HG03280 (cell line): ENCODE results near the gene CYP21A2.
"Not testable (repeated sequence)": the region's sequence is repeated elsewhere in the genome, so short reads cannot be mapped to it uniquely, and the experiment has no call there.

Experiments
- ATAC-seq: cut with Tn5 transposase; IDR thresholded peaks from one replicate; pipeline ENCODE4 v1.9.1; 2021; ENCODE audit warnings: mild to moderate bottlenecking, moderate library complexity; ENCODE audit not compliant: unreplicated experiment

The CYP21A2 gene

DNA sequence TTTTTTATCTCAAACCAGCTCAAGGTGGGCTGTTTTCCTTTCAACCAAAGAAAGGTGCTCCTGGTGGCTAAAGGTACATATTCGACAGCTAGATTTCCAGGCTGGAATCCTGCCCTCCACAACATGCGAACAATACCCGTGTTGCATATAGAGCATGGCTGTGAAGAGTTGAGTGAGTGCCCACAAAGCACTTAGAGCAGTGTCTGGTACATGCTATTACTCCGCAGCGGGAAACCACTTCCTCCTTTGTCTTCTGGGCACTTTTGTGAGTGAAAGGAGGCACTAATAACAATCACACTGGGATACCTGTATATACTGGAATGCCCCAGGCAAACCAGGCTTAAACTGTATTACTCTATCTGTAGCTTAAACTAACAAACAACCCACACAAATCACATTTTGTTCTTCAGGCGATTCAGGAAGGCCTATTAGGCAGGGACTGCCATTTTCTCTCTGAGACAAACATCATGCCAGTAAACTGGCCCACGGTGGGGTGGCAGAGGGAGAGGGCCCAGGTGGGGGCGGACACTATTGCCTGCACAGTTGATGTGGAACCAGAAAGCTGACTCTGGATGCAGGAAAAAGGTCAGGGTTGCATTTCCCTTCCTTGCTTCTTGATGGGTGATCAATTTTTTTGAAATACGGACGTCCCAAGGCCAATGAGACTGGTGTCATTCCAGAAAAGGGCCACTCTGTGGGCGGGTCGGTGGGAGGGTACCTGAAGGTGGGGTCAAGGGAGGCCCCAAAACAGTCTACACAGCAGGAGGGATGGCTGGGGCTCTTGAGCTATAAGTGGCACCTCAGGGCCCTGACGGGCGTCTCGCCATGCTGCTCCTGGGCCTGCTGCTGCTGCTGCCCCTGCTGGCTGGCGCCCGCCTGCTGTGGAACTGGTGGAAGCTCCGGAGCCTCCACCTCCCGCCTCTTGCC is at the start of gene CYP21A2:
Gene CYP21A2, plus strand, starts transcription at position 818 of the 927 bp plus-strand sequence. Its CDS starts 8 bp downstream, at position 826.
- ATAC-seq = not testable (repeated sequence)

GRCh38 chr6:31989363-31989762 is 48.9 kb upstream of the CYP21A2 start:
- ATAC-seq = not testable (repeated sequence)

- ATAC-seq = not testable (repeated sequence)
These were observed 43.8 kb upstream of the CYP21A2 start for GRCh38 chr6:31994421-31994820.

- not testable (repeated sequence) for ATAC-seq
These were observed 41.8 kb upstream of the CYP21A2 start for GRCh38 chr6:31996385-31996784.

DNA sequence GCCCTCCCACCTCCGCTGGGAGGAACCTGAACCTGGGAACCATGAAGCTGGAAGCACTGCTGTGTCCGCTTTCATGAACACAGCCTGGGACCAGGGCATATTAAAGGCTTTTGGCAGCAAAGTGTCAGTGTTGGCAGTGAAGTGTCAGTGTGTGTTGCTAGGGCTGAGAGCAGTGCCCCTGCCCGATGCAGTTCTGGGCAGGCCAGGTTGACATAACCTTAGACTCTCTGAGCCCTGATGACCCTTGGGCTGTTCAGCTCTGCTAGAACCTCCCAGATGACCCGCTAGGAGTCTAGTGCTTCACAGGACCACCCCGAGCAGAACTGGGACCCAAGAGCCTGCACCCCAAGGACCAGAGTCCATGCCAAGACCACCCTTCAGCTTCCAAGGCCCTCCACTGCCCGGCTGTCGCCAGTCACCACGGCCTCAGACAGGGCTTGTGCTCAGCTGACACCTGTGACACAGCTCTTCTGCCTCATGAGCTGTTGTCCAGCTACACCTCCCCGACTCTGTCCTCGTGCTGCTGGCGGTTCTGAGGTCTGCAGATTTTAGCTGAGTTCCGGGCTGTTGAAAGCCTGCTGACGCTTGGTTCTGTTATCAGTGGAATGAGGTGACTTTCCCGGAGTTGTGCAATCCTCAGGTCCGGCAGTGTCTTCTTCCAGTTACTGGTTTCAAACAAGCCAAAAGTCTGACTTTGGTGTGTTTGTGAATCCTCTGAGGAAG is 35.5 kb upstream of the CYP21A2 start:
- ATAC-seq = not testable (repeated sequence)

GRCh38 chr6:32003301-32003700 is 34.9 kb upstream of the CYP21A2 start:
- ATAC-seq = not testable (repeated sequence)

DNA sequence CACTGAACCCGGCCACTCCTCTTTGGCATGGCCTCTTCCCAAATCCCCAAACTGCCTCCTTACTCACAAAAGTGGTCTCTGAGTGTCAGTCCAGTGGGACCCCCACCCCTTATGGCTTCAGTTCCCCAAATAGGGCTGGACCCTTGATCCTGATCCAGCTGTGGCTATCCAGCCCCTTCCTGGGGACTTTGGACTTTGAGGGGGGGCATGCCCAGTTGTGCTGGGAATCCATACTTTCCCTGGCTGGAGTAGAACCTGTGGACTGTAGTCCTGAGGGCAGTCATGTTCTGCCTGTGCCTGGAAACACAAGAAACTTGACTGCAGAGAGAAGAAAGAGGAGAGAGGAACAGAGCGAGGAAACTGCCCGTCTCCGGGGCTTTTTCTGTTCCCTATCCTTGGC is 33.8 kb upstream of the CYP21A2 start:
- ATAC-seq = not testable (repeated sequence)

DNA sequence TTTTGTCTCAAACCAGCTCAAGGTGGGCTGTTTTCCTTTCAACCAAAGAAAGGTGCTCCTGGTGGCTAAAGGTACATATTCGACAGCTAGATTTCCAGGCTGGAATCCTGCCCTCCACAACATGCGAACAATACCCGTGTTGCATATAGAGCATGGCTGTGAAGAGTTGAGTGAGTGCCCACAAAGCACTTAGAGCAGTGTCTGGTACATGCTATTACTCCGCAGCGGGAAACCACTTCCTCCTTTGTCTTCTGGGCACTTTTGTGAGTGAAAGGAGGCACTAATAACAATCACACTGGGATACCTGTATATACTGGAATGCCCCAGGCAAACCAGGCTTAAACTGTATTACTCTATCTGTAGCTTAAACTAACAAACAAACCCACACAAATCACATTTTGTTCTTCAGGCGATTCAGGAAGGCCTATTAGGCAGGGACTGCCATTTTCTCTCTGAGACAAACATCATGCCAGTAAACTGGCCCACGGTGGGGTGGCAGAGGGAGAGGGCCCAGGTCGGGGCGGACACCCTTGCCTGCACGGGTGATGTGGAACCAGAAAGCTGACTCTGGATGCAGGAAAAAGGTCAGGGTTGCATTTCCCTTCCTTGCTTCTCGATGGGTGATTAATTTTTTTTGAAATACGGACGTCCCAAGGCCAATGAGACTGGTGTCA is 33.2 kb upstream of the CYP21A2 start:
- not testable (repeated sequence) for ATAC-seq

DNA sequence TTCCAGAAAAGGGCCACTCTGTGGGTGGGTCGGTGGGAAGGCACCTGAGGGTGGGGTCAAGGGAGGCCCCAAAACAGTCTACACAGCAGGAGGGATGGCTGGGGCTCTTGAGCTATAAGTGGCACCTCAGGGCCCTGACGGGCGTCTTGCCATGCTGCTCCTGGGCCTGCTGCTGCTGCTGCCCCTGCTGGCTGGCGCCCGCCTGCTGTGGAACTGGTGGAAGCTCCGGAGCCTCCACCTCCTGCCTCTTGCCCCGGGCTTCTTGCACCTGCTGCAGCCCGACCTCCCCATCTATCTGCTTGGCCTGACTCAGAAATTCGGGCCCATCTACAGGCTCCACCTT is 32.7 kb upstream of the CYP21A2 start:
- ATAC-seq = not testable (repeated sequence)

GRCh38 chr6:32005991-32006529 is 32.2 kb upstream of the CYP21A2 start:
- not testable (repeated sequence) for ATAC-seq

DNA sequence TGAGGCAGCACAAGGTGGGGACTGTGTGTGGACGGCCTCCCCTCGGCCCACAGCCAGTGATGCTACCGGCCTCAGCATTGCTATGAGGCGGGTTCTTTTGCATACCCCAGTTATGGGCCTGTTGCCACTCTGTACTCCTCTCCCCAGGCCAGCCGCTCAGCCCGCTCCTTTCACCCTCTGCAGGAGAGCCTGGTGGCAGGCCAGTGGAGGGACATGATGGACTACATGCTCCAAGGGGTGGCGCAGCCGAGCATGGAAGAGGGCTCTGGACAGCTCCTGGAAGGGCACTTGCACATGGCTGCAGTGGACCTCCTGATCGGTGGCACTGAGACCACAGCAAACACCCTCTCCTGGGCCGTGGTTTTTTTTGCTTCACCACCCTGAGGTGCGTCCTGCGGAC is 31.1 kb upstream of the CYP21A2 start:
- not testable (repeated sequence) for ATAC-seq

- not testable (repeated sequence) for ATAC-seq
These were observed 30.2 kb upstream of the CYP21A2 start for GRCh38 chr6:32008037-32008436.

- ATAC-seq = not testable (repeated sequence)
These were observed 29.6 kb upstream of the CYP21A2 start for GRCh38 chr6:32008616-32009015.

- ATAC-seq = not testable (repeated sequence)
These were observed 28.7 kb upstream of the CYP21A2 start for GRCh38 chr6:32009537-32009936.

- not testable (repeated sequence) for ATAC-seq
These were observed 27.2 kb upstream of the CYP21A2 start for GRCh38 chr6:32010856-32011530.

DNA sequence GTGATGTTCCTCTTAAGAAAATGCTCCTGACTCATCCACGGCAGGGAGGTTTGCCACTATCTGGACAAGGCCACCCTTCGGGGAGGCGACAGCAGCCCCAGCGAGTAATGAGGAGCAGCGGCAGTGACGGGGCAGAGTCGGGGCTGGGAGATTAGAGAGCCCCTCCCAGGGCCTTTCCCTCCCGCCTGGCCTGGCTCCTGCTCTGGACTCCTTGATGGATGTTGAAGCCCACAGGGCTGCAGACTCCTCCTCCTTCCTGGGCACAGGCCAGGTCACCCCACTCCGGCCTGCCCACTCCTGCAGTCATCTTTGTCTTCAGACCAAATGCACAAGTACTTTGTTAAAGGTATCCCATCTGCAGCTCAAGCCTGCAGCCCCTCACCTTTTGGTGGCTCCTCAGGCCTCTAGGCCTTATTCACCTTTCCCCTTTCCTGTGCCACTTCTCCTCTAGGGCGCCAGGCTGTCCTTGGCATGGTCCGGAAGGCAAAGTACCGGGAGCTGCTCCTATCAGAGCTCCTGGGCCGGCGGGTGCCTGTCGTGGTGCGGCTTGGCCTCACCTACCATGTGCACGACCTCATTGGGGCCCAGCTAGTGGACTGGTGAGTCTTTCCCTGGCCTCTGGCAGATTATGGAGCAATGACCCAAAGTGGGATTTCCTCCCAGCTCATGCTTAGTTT is 25.1 kb upstream of the CYP21A2 start:
- ATAC-seq = not testable (repeated sequence)

DNA sequence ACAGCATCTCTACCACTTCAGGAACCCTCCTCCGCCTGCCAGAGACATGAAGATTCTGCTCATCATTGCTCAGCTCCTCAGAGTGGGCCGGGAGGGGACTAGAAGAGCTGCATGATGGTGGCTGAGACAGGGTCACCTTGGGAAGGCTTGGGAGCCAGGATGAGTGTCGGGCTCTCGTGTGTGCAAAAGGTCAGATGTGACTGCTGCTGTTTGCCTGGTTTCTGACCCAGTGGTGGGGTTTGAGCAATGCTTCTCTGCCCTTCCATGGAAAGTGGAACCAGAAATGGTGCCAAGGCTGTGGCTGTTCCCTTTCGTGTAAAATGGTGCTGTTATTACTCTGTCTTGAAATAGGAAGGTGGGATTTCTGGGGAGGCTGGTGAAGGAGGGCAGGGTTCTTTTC is 24.5 kb upstream of the CYP21A2 start:
- not testable (repeated sequence) for ATAC-seq

- not testable (repeated sequence) for ATAC-seq
These were observed 23.7 kb upstream of the CYP21A2 start, which contains the start of gene C4B for GRCh38 chr6:32014547-32014946. Gene C4B, plus strand, starts transcription at chr6:32014795. Its CDS starts 51 bp downstream, at chr6:32014846.

DNA sequence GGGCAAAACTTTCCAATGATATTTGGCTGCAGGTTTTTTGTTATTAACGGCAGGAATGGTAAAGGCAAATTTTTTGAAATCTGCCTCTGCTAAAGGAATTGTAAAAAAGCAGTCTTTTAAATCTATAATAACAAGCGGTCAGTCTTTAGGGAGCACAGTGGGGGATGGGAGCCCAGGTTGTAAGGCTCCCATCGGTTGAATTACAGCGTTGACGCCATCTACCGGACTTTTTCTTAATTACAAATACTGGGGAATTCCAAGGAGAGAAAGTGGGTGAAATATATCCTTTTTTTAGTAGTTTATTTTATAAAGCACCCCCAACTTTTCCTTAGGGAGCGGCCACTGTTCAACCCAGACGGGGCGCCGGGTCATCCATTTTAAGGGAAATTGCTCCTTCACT is 16.1 kb upstream of the CYP21A2 start:
- ATAC-seq = not testable (repeated sequence)

DNA sequence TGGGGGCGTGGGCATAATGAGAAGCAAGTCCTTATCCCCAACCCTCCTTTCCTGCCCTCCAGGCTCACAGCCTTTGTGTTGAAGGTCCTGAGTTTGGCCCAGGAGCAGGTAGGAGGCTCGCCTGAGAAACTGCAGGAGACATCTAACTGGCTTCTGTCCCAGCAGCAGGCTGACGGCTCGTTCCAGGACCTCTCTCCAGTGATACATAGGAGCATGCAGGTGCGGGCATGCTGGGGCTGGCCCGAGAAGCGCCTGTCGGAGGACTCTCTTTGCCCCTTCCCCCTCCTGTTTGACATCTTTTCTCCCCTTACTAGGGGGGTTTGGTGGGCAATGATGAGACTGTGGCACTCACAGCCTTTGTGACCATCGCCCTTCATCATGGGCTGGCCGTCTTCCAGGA is 9.6 kb upstream of the CYP21A2 start:
- ATAC-seq = not testable (repeated sequence)
